Measurements from ENCODE around the gene RCCD1. TPM values are rescaled to one million over a fixed set of nuclear protein-coding genes. Genes with fewer than 3 reads are reported as not detected.
A peak's percentile ranks its signal among the peaks of the same experiment; 100 is the strongest.
"Not testable (repeated sequence)": the region's sequence is repeated elsewhere in the genome, so short reads cannot be mapped to it uniquely, and the experiment has no call there.

Gene RCCD1, protein sequence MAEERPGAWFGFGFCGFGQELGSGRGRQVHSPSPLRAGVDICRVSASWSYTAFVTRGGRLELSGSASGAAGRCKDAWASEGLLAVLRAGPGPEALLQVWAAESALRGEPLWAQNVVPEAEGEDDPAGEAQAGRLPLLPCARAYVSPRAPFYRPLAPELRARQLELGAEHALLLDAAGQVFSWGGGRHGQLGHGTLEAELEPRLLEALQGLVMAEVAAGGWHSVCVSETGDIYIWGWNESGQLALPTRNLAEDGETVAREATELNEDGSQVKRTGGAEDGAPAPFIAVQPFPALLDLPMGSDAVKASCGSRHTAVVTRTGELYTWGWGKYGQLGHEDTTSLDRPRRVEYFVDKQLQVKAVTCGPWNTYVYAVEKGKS
- 9.2 and 11.0 TPM in 2 replicates for total RNA-seq (2014; rRNA removed; shearing (Covaris generic))

DNA sequence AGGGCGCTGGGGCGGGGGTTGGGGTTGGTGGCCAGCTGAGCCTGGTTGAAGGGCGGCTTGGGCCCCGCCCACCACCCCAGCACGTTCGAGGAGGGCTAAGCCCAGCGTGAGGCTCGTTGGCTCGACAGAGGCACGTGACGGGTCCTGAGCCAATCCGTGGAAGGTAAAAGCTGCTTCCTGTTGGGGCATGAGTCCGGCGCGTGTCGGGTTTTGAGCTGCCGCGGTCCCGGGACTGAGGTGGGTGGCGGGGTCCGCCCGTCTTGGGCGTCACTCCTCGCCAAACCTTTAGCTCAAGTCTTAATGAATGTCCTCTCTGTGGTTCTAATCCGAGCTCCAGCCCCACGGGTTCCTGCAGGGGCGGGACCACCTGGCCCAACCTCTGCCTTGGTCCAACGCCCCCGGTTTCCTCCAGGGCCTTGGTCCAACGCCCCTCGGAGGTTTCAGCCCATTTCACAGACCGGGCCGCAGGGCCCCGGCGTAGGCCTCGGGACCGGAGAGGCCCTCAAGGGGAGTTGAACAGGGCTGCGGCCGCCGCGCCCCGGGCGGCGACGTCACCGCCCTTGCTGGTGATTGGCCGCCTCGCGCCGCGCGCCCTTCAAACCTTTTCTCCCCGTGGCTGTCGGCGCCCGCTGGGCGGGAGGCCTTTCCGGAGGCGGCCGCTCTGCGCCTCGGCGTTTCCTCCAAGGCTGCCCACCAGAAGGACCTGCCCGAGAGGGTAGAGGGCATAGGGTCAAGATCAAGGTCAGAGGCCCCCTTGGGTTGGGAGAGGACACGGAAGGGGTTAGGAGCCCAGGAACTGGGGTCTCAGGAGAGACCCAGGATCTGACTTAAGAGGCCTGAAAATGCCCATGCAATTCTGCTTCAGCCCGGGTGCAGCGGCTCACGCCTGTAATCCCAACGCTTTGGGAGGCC lies at the start of gene RCCD1:
TSS of gene RCCD1 (plus strand) at position 173 of the 912 bp plus-strand sequence. CDS start 1,851 bp downstream, outside the sequence.
- DNase-seq (ENCODE audit: low spot score), result peak; percentile 70

DNA sequence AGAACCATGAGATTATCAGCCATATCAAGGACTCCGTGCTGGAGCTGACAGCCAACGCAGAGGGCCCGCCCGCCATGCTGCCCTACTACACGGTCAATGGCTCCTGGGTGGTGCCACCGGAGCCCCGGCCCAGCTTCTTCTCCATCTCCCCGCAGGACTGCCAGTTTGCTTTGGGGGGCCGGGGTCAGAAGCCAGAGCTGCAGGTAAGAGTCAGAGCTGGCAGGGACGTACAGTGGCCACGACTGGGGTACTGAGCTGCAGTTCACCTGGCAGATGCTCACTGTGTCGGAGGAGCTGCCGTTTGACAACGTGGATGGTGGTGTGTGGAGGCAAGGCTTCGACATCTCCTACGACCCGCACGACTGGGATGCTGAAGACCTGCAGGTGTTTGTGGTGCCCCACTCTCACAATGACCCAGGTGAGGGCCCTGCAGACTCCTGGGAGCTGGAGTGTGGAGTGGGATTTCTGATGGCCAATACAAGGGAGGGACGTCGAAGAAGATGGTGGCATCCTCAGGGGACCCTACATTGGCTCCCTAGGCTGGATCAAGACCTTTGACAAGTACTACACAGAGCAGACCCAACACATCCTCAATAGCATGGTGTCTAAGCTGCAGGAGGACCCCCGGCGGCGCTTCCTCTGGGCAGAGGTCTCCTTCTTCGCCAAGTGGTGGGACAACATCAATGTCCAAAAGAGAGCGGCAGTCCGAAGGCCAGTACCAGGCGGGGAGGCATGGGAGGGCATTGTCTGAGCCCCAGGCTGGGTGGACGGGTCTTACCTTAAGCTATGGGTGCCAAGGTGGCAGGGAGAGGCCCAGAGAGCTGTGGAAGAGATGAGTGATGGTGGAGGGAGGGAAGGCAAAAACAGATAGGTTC lies 49.1 kb upstream of the RCCD1 start:
- DNase-seq (ENCODE audit: low spot score), result no peak

DNA sequence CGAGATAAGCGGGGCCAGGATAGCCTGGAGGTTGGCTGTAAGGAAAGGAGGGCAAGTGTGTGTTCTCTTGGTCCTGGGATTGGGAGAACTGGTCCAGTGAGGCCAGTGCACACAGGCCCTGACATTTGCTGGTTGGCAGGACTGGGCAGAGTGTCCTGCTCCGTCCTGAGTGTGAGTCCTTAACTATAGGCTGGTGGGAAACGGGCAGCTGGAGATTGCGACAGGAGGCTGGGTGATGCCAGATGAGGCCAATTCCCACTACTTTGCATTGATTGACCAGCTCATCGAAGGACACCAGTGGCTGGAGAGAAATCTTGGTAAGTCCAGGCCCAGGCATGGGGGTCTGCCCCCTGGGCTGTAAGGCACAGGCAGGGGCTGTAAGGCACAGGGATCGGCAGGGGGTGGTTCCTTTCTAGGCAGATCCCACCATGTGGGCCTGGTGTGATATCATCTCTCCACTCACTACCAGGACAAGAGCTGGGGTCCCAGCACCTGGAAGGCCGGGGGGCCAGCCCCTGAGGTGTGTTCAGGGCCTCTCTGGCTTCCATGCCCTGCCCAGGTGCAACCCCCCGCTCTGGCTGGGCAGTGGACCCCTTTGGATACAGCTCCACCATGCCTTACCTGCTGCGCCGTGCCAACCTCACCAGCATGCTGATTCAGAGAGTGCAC lies 48.4 kb upstream of the RCCD1 start:
- DNase-seq (ENCODE audit: low spot score), result no peak

DNA sequence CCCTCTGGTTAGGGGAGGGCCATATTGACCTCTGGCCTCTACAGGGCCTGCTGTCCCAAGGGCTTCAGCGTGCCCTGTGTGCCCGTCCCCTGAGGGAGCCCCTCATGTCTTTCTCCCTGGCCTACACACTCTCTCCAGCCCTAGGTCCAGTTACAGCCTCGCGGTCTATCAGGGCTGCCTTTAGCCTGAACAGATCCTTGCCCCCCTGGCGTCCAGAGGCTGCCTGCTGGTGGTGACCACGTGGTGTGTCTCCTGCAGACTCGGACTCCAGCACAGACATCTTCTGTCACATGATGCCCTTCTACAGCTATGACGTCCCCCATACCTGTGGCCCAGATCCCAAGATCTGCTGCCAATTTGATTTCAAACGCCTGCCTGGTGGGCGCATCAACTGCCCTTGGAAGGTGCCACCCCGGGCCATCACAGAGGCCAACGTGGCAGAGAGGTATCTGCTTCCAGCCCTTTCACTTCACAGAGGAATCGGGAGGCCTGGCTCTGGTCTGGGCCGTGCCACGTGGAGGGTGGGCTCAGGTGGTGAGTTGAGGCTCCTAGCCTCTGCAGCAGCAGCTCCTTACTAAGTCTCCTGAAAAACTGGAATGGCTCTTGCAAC lies 47.5 kb upstream of the RCCD1 start:
- DNase-seq (ENCODE audit: low spot score), result no peak

DNA sequence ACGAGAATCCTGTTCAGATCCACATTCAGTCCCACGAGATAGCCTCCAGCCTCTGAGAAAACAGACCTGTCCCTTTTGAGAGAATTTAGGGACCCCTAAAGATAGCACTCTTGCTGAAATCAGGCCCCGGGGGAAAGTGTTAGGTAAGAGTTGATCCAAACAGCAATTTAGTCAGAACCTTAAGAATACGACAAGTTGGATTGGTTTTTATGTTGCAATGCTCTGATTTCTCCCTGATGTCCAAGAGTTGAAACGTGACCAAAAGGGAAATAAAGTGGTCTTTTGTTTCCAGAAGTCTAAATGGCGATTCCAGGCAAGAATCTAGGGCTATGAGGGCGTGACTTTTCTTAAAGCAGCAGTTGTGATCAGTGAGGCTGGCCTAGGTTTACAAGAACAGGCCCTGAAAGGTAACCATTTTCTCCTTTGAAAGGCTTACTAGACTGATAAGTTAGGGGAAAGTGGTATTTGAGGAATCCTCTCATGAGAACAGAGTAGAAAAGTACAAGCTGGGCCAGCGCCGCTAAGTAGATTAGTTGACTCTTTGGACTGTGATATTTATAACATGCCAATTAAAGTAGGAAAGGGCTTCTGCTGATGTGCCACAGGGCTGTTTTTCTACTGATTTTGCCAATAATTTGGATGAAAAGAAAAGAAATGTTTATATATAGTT lies 46.7 kb upstream of the RCCD1 start:
- DNase-seq (ENCODE audit: low spot score), result no peak

DNA sequence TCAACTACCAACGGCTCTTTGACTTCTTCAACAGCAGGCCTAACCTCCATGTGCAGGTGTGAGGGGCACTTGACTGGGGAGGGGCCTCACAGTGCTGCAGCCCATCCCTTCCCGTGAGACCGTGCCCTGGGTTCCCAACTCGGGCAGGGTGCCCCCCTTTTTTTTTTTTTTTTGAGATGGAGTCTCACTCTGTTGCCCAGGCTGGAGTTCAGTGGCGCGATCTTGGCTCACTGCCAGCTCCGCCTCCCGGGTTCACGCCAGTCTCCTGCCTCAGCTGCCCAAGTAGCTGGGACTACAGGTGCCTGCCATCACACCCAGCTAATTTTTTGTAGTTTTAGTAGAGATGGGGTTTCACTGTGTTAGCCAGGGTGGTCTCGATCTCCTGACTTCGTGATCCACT lies 45.2 kb upstream of the RCCD1 start:
- not testable (repeated sequence) for DNase-seq (ENCODE audit: low spot score)

DNA sequence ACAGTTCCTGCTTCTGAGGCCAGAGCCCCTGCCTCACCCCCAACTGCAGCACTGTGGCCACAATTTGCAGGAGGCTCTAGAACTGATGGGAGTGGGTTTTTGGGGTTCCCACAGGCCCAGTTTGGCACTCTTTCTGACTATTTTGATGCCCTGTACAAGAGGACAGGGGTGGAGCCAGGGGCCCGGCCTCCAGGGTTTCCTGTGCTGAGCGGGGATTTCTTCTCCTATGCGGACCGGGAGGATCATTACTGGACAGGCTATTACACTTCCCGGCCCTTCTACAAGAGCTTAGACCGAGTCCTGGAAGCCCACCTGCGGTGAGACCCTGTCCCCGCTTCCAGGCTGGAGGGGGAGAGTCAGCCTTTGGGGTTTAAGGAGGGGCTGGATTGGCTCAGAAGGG lies 44.7 kb upstream of the RCCD1 start:
- DNase-seq (ENCODE audit: low spot score), result no peak

DNA sequence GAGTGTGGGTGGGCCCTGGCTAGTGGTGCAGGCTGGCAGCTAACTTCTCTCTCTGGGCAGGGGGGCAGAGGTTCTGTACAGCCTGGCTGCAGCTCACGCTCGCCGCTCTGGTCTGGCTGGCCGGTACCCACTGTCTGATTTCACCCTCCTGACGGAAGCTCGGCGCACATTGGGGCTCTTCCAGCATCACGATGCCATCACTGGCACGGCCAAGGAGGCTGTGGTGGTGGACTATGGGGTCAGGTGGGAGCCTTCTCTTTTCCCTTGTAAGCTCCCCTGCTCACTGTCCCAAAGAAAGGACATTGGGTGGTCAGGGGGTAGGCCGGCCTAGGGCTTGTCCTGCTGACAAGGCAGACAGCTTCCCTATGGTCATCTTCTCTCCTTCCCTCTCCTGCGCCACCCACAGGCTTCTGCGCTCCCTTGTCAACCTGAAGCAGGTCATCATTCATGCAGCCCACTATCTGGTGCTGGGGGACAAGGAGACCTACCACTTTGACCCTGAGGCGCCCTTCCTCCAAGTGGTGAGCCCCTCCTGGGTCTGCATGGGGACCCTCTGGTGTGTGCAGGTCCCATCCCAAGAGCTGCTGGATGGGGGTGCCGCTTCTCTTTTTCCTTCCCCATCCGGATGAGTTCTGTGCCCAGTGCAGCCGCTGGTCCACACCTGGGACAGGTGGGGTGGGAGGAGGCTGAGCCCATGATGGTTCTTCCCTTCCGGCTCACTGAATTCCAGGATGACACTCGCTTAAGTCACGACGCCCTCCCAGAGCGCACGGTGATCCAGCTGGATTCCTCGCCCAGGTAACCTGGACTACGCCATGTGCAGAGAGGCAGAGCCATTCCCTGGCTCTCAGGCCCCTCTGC lies 44.0 kb upstream of the RCCD1 start:
- DNase-seq (ENCODE audit: low spot score), result no peak

DNA sequence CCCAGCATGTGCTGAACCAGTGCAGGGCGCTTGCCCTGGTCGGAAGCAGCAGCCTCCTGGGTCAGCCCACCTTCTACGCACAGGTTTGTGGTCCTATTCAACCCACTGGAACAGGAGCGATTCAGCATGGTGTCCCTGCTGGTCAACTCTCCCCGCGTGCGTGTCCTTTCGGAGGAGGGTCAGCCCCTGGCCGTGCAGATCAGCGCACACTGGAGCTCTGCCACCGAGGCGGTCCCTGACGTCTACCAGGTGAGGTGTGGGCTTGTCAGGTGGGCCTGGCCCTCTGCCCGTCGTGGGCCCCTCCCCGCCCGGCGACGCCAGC lies 43.4 kb upstream of the RCCD1 start:
- no peak for DNase-seq (ENCODE audit: low spot score)

DNA sequence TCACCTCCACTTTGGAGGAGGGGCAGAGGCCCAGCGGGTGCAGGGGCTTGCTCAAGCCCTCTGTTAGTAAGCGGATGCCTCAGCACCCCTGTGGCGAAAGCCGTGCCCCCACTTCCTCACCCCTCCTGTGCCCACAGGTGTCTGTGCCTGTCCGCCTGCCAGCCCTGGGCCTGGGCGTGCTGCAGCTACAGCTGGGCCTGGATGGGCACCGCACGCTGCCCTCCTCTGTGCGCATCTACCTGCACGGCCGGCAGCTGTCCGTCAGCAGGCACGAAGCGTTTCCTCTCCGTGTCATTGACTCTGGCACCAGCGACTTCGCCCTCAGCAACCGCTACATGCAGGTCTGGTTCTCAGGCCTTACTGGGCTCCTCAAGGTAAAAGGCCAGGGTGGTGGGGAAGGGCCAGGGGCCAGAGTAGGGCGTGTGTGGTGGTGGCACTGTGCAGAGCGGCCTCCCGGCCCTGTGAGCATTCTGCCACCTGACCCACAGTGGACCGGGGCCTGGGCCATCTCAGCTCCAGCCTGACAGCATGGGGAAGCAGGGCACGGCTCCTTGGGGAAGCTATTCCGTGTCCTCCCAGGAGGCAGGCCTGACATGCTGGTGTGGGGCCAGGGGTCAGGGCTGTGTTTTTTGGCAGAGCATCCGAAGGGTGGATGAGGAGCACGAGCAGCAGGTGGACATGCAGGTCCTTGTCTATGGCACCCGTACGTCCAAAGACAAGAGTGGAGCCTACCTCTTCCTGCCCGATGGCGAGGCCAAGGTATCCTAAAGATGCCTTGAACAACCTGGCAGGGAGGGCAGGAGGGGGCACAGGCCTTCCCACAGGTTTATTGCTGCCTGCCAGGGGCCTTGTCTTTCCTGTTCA lies 42.5 kb upstream of the RCCD1 start:
- no peak for DNase-seq (ENCODE audit: low spot score)

DNA sequence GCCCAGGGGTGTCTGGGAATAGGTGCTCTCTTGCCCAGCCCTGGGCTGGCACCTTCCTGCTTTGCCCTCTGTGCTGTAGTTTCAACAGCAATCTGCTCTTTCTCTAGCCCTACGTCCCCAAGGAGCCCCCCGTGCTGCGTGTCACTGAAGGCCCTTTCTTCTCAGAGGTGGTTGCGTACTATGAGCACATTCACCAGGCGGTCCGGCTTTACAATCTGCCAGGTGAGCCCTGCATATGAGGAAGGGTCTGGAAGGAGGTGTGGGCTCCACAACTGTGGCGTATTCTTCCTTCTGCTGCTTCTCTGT lies 42.0 kb upstream of the RCCD1 start:
- DNase-seq (ENCODE audit: low spot score), result no peak

DNA sequence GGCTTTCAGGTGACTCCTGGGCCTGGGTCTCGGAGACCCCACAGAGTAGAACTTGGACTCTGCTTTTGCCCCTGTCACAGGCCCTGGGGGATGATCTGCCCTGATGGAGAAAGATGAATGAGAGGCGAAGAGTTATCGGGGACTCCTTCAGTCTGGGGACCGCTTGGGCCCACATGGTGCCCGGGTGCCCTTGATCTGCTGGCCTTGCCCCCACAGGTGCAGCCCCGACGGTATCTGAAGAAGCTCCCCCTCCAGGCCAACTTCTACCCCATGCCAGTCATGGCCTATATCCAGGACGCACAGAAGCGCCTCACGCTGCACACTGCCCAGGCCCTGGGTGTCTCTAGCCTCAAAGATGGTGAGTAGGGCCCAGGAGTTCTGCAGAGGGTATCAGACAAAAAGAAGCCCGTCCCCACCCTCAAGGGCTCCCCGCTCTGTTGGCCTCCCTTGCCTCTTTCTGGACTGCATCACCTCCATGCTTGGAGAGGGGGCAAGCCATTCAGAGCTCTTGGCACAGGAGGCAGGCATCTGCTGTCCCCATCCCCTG lies 41.2 kb upstream of the RCCD1 start:
- DNase-seq (ENCODE audit: low spot score), result no peak

DNA sequence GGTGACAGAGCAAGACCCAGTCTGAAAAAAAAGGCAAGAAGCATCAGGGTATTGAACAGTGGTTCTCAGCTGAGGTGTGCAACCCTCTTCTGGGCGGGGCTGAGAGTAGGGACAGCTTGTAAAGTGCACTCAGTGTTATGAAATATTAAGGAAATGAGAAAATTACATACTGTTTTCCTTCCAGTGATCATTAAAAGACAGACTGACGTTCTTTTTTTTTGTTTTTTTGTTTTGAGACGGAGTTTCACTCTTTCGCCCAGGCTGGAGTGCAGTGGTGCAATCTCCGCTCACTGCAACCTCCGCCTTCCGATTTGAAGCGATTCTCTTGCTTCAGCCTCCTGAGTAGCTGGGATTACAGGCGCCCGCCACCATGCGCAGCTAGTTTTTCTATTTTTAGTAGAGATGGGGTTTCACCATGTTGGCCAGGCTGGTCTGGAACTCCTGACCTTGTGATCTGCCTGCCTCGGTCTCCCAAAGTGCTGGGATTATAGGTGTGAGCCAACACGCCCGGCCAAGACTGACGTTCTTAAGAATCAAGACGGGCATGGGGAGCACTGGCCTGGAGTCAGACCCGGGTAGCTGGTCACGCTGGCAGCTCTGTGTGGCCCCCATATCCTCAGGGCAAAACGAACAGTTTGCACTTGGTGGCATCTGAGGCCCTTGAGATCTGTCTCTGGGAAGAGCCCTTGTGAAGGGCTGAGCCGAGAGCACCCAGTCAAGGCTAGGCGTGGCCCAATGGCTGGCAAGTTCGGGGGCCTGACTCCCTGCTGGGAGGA lies 40.2 kb upstream of the RCCD1 start:
- DNase-seq (ENCODE audit: low spot score), result no peak

DNA sequence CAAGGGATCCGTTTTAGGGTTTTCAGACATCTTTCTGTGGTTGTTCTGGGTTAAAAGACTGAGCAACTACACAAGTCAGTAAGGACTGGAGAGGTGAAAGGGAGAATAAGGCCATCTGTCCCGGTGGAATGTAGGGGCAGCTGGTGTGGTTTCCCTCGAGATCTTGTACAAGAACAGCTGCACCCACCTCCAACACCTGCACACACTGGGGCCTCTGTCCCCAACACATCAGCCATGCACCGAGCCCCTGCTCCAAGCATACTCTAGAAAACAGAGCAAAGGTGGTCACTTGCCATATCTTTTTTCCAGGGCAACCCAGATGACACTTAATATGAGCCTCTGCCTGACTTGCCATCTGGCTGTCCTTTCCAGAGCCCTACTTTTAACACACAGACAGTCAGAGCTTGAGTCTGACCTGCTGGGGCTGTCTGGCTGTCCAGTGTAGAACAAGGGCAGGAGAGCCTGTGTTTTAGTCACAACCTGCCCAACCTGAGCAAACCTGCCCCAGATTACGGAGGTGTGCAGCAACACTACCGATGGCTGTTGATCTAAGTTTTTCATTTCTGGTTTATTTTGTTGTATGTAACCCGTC lies 39.4 kb upstream of the RCCD1 start:
- DNase-seq (ENCODE audit: low spot score), result no peak

DNA sequence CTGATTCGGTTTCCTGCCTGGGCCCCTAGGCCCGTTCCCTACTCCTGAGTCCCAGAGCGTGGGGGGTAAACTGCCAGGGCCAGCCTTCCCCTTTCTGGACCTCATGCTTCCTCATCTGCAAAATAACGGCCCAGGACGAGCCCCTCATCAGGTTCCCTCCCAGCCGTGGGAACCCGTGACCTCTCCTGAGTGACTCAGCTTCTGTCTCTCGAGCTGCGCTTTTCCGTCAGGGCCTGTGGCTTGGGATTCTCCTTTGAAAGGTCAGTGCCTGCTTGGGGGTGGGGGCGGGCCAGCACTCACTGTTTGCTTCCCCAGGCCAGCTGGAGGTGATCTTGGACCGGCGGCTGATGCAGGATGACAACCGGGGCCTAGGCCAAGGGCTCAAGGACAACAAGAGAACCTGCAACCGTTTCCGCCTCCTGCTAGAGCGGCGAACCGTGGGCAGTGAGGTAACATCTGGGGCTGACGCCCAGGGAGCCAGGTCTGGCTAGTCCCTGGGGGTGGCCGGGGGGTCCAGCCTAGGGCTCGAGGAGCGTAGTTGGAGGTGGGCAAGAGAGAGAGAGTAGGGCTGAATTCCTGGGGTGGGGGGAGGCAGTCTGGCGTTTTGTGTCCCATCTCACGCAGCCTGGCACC lies 38.8 kb upstream of the RCCD1 start:
- no peak for DNase-seq (ENCODE audit: low spot score)

DNA sequence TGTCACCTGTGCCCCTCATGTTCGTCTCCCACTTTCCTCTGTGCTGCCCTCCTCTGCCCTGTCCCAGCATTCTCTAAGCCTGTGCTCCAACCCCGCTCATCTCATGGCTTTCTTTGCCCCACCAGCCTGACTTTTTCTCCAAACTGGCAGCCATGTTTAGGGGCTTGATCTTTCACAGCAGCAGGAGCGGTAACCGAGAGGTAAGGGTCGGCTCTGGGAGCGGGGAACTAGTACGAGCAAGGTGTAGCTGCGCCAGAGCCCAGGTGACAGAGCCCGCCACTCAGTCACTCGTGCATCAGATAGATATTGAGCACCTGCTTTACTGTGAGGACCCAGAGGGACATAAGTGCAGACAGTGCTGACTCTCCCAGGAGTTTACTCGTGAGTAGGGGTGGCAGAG lies 38.2 kb upstream of the RCCD1 start:
- no peak for DNase-seq (ENCODE audit: low spot score)

DNA sequence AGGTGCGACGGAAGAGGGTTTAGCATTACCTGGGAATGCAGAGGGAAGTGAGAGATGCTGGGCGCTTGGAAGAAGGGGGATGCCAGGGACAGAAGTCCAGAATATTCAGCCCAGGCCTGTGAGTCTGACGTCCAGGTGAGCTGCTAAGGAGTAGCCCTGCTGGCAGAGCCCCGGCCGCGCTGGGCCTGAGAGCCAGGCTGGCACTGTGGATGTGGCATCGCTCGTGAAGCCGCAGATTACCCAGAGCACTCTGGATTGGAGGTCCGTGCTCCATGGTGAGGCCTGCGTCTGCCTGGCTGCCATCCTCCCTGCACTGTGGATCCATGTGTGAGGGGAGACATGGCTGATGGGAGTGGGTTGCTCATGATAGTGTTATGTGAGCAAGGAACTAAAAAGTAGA lies 37.1 kb upstream of the RCCD1 start:
- no peak for DNase-seq (ENCODE audit: low spot score)
